GM18499 (cell line): ENCODE data around the gene CNOT1.
A peak's percentile ranks its signal among the peaks of the same experiment; 100 is the strongest.
"Not testable (repeated sequence)": the region's sequence is repeated elsewhere in the genome, so short reads cannot be mapped to it uniquely, and the experiment has no call there.

Experiments used
- ATAC-seq: cut with Tn5 transposase; IDR thresholded peaks from one replicate; pipeline ENCODE4 v1.9.1; 2021; ENCODE audit warnings: moderate number of reproducible peaks; ENCODE audit not compliant: insufficient read depth, unreplicated experiment

The CNOT1 gene

DNA sequence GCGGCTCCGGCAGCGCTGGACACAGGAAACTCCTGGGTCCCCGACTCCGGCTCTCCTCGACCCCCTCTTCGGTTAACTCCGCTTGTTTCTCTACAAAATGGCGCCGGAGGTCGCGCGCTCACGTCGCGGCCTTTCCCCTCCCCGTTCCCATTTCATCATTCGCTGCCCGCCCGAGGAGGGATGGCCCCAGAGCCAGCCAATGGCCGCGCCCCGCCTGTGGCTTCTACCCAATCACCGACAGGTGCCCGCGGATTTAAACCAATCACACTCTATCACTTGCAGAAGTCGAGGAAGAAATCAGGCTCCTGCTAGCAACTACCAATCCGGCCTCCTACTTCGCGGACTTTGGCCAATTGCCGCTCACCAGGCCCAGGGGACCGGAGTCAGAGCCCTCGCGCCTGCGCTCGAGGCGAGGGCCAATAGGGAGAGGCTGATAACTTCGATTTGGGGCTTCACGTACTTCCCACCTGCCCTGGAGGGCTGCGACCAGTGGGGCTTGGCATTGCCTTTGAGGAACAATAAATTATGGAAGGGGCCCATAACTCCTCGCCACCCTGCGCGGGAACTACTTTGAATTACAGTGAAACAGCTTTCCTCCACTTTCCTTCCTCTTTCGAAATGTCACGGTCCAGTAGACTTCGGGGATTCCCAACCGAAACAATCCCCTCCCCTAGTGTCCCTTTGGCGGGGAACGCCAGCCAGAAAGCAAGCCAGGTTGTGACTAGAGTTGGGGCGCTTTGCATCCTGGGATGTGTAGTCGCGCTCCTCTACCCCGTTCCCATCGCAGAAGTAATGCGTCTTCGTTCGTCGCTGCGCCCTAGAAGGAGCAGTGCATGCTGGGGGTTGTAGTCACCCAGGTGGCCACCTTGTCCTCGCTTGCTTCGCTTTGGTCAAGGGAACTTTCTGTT lies at the start of gene CNOT1:
Gene CNOT1 (minus strand): TSS at position 94 of the 908 bp plus-strand sequence. CDS start 30,489 bp downstream, outside the sequence.
- peak; percentile 82 for ATAC-seq

GRCh38 chr16:58678716-58679115 lies 49.1 kb upstream of the CNOT1 start:
- ATAC-seq, result no peak

DNA sequence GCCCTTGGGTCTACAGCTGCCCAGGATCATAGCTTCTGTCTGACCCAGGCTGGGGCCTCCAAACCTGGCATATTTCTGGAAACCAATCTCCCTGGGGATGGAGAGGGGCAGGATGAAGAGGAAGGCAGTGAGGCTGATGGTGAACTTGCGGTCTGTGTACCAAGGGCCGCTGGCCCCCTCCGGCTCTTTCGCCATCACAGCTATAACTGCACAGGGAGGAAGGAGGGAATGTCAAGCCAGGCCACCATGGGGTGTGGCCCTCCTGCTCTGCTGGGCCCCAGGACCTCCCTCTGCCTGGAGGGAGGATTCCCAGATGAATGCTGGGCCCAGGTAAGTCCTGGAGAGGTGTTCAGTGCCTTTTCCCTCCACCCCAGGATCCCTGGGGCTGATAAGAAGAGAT lies 48.6 kb upstream of the CNOT1 start:
- no peak for ATAC-seq

GRCh38 chr16:58670946-58671583 lies 41.4 kb upstream of the CNOT1 start:
- no peak for ATAC-seq

DNA sequence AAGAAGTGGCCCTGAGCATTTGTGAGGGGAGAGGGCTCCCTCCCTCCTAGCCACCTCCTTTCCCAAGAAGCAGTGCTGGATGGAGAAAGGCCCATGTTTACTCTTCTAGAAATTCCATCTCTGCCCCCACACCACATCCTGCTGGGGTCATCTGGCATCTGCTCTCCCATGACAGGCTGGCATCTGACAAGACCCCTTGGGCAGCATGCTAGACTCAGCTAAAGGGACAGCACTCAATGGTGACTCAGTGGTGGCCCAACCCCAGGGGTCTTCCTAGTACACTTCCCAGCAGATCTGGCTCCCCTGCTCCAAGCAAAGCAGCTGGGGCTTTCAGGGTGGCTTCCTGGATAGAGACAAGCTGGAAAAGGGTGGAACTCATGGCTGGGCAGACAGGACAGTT lies 40.6 kb upstream of the CNOT1 start:
- ATAC-seq, result no peak

DNA sequence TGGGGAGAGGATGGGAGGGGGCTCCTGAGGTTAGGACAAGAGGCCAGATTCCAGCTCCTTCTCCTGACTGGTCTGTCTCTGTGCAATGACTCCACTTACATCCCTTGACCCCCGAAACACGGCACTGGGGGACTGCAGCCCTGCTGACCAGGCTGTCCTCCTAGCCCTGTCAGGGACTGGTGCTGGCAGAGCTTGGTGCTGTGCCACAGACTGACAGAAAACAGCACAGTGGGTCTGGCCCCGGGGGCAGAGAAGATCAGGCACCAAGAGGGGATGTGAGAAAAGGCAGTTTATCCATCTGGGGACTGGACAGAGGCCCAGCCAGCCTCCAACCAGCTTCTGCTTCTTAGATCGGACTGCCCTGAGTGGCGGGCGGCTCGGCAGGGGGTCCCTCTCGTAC lies 35.6 kb upstream of the CNOT1 start:
- no peak for ATAC-seq

GRCh38 chr16:58661199-58661830 lies 31.7 kb upstream of the CNOT1 start:
- ATAC-seq, result no peak

- not testable (repeated sequence) for ATAC-seq
Measured at GRCh38 chr16:58659911-58660310, 30.3 kb upstream of the CNOT1 start.

- no peak for ATAC-seq
Measured at GRCh38 chr16:58658796-58659211, 29.2 kb upstream of the CNOT1 start.

- no peak for ATAC-seq
Measured at GRCh38 chr16:58656899-58657298, 27.3 kb upstream of the CNOT1 start.

- no peak for ATAC-seq
Measured at GRCh38 chr16:58655215-58655596, 25.6 kb upstream of the CNOT1 start.

DNA sequence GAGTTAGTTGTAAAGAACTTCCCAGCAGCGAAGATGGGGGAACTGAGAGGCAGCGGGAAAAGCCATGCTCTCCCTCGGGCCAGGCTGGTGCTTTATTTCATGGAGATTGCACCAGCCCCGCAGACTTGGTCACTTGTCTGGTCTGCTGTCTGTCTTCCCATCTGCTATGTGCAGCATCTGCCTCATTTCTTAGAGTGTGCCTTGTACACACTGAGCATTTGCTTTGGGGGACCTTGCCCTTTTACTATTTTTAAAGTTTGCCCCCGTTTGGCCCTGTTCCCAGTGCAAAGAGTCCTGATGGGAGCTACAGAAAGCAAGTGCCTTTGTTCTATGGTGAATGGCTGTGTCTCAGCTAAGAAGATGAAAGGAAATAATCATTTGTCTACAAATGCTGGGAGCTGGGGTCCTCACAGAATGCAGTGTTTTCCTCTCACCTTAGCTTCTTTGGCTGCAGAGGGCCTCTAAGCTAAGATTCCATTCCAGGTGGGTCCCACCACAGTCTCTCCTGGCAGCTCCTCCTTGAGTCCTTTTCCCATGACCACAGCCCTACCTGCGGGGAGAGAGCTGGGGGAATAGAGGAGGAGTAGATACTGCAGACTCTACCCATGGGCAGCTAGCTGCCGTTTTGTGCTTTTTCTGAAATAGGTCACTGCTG lies 25.1 kb upstream of the CNOT1 start:
- no peak for ATAC-seq

GRCh38 chr16:58652741-58653140 lies 23.1 kb upstream of the CNOT1 start:
- ATAC-seq, result no peak

GRCh38 chr16:58651965-58652348 lies 22.3 kb upstream of the CNOT1 start:
- ATAC-seq, result no peak

GRCh38 chr16:58649707-58650106 lies 20.1 kb upstream of the CNOT1 start:
- no peak for ATAC-seq

DNA sequence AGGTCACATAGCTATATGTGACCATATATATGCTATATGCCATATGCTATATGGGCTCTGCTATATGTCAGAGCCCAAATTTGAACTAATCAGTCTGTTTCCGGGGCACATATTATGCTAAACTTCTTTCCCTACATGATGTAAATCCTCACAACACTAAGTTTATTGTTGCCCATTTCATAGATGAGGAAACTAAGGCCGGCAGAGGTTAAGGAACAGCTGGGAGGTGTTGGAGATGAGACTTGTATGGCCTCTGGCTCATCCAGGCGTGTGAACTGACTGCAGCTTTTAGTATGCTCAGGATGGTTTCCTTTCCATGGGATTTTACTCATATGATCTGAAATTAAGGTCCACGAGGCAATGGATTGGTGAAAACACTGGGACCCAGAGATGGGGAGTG lies 17.5 kb upstream of the CNOT1 start:
- ATAC-seq, result no peak

DNA sequence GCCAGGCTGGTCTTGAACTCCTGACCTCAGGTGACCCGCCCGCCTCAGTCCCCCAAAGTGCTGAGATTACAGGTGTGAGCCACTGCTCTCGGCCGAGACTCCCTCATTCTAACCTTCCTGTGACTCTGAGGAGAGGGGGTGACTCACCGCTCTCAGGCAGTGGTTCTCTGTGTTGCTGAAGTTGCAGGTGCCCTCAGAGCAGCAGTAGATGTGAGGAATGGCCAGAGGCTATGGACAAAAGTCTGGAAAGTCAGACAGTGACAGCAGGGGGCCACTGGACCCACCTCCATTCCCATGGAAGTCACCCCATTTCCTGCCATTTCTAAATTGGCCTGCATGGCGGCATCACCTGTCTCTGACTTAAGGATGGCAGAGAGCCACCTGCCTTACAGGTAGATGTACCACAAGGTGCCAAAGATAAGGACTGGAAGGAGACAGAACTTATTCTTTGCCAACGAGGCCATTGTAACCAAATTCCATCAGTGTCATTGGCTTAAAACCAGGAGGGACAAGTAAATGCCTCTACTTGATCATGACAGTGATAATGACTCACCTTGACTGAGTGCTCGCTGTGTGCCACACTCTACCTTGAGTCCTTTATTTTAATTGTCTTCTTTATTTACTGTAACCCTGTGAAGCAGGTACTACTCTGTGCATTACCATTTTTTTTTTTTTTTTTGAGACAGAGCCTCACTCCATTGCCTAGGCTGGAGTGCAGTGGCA lies 15.3 kb upstream of the CNOT1 start:
- no peak for ATAC-seq

DNA sequence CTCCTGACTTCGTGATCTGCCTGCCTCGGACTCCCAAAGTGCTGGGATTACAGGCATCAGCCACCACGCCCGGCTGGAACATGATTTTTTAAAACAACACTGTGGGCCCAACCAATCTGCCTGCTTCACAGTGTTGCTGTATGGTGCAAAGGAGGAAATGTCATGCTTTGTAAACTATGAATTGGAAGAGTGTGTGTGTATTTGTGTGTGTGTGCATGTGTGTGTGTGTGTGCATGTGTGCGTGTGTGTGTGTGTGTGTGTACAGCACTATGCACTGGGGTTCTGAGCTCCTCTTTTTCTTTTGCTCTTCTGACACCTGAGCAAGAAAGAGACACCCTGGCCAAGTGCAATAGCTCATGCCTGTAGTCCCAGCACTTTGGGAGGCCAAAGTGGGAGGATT lies 14.5 kb upstream of the CNOT1 start:
- ATAC-seq, result no peak

GRCh38 chr16:58640949-58641348 lies 11.3 kb upstream of the CNOT1 start:
- ATAC-seq, result no peak

DNA sequence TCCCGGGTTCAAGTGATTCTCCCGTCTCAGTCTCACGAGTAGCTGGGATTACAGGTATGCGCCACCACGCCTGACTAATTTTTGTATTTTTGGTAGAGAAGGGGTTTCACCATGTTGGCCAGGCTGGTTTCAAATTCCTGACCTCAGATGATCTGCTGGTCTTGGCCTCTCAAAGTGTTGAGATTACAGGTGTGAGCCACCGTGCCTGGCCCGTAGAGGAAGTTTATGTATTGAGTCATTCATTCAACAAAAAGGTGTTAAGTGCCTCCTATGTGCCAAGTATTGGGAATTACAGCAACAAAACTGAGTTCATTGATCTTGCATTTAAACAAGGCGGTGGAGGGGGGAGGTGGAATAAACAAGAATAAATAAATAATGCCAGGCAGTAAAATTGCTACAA lies 10.2 kb upstream of the CNOT1 start:
- no peak for ATAC-seq
